HepG2 (cell line): ENCODE results near the gene GKN1. TPM values are rescaled to one million over a fixed set of nuclear protein-coding genes. Genes with fewer than 3 reads are reported as not detected.

ENCODE experiments used
- FOSL1 ChIP-seq: sonication (generic); formaldehyde crosslinking; IDR thresholded peaks from 2 replicates; pipeline ENCODE4 v1.9.0; 2021; ENCODE audit warnings: missing genetic modification reagents, borderline replicate concordance
- FOXA3 ChIP-seq: IDR thresholded peaks from 2 replicates; pipeline ENCODE4 v1.6.1; 2016; ENCODE audit warnings: missing genetic modification reagents, missing compliant biosample characterization
- HIVEP1 ChIP-seq: sonication (generic); formaldehyde crosslinking; IDR thresholded peaks from 2 replicates; pipeline ENCODE4 v1.4.0; 2020; ENCODE audit warnings: mild to moderate bottlenecking, missing genetic modification reagents
- KLF16 ChIP-seq, 2 experiments: sonication (generic) in 1 of 2; formaldehyde crosslinking in 1 of 2; IDR thresholded peaks; 2 replicates each; pipeline versions ENCODE4 v1.6.1 to v1.8.0; 2016 to 2023; ENCODE audit warnings: missing genetic modification reagents in 2 of 2, missing compliant biosample characterization in 1 of 2
- MAF1 ChIP-seq: sonication (generic); formaldehyde crosslinking; IDR thresholded peaks from 2 replicates; pipeline ENCODE4 v1.5.0; 2020; ENCODE audit warnings: missing genetic modification reagents, borderline replicate concordance
- NR2C2 ChIP-seq: sonication (generic); formaldehyde crosslinking; IDR thresholded peaks from 2 replicates; pipeline ENCODE4 v1.4.0; 2020; ENCODE audit warnings: missing genetic modification reagents, mild to moderate bottlenecking, moderate library complexity, borderline replicate concordance
- PHF8 ChIP-seq: sonication (generic); formaldehyde crosslinking; IDR thresholded peaks from 2 replicates; pipeline ENCODE4 v1.5.0; 2020; ENCODE audit warnings: missing genetic modification reagents
- PRPF4 ChIP-seq: fragments of 200-400 bp; formaldehyde crosslinking; IDR thresholded peaks from 2 replicates; pipeline ENCODE4 v1.6.1; 2016; ENCODE audit warnings: low read length, low read depth; ENCODE audit not compliant: poor library complexity, severe bottlenecking
- RBAK ChIP-seq: sonication (generic); formaldehyde crosslinking; IDR thresholded peaks from 2 replicates; pipeline ENCODE4 v1.5.1; 2020; ENCODE audit warnings: mild to moderate bottlenecking, missing genetic modification reagents
- SIX4 ChIP-seq: sonication (generic); formaldehyde crosslinking; IDR thresholded peaks from 2 replicates; pipeline ENCODE4 v1.4.0; 2020; ENCODE audit warnings: missing genetic modification reagents
- SOX6 ChIP-seq, 2 experiments: fragments of 450-650 bp in 1 of 2; sonication (generic) in 1 of 2; formaldehyde crosslinking in 1 of 2; IDR thresholded peaks; 2 replicates each; pipeline versions ENCODE4 v1.4.0 to v1.6.1; 2017 to 2020; ENCODE audit warnings: antibody characterized with exemption in 1 of 2, mild to moderate bottlenecking in 1 of 2, missing genetic modification reagents in 1 of 2
- YY1 ChIP-seq: IDR thresholded peaks from 2 replicates; pipeline ENCODE4 v1.6.1; 2011; ENCODE audit warnings: low read length, low read depth, moderate library complexity, mild to moderate bottlenecking; ENCODE audit not compliant: insufficient read depth, insufficient replicate concordance
- ZNF160 ChIP-seq: sonication (generic); formaldehyde crosslinking; IDR thresholded peaks from 2 replicates; pipeline ENCODE4 v1.8.0; 2022; ENCODE audit warnings: mild to moderate bottlenecking, inconsistent platforms, missing genetic modification reagents
- ZNF589 ChIP-seq: sonication (generic); formaldehyde crosslinking; conservative IDR thresholded peaks from 2 replicates; pipeline ENCODE4 v1.8.0; 2022; ENCODE audit warnings: mild to moderate bottlenecking, moderate library complexity, missing genetic modification reagents
- ZNF746 ChIP-seq: sonication (generic); formaldehyde crosslinking; IDR thresholded peaks from 2 replicates; pipeline ENCODE4 v1.8.0; 2022; ENCODE audit warnings: mild to moderate bottlenecking, missing genetic modification reagents
- polyA plus RNA-seq, 8 experiments: library from polyadenylated mRNA; depleted of rRNA in 3 of 8; stranded (reverse) in 7 of 8; unstranded in 1 of 8; fragments of >200 nt; fragmentation: Illumina TruSeq in 4 of 8; extraction: Trizol in 4 of 8; gene quantifications; 2 replicates each; pipeline versions ENCODE4 v1.2.1 to v1.2.3, GENCODE V29; 2011 to 2016; ENCODE audit warnings: low read depth in 4 of 8, missing spikeins in 1 of 8, mixed read lengths in 1 of 8; ENCODE audit not compliant: insufficient read depth in 1 of 8
- total RNA-seq, 5 experiments: library from RNA; depleted of rRNA; stranded (reverse); fragments of >200 nt; fragmentation: Illumina TruSeq; extraction: Trizol; gene quantifications; 2 replicates each; pipeline ENCODE4 v1.2.3, GENCODE V29; 2016; ENCODE audit warnings: low read depth in 1 of 5
- TF ChIP-seq, protein P1 (sequence below): sonication (generic); formaldehyde crosslinking; IDR thresholded peaks from 2 replicates; pipeline ENCODE4 v1.5.1; 2020; ENCODE audit warnings: mild to moderate bottlenecking, missing genetic modification reagents, borderline replicate concordance
- TF ChIP-seq, protein P2 (sequence below): sonication (generic); formaldehyde crosslinking; conservative IDR thresholded peaks from 2 replicates; pipeline ENCODE4 v1.8.0; 2022; ENCODE audit warnings: mild to moderate bottlenecking, moderate library complexity, missing genetic modification reagents
- TF ChIP-seq, protein P3 (sequence below): IDR thresholded peaks from 2 replicates; pipeline ENCODE4 v1.6.1; 2018; ENCODE audit warnings: missing genetic modification reagents, mild to moderate bottlenecking, missing compliant biosample characterization
- TF ChIP-seq, protein P4 (sequence below): sonication (generic); formaldehyde crosslinking; IDR thresholded peaks from 2 replicates; pipeline ENCODE4 v1.4.0; 2020; ENCODE audit warnings: missing genetic modification reagents
- TF ChIP-seq, protein P5 (sequence below): sonication (generic); formaldehyde crosslinking; IDR thresholded peaks from 2 replicates; pipeline ENCODE4 v1.4.0; 2020; ENCODE audit warnings: mild to moderate bottlenecking, missing genetic modification reagents
- TF ChIP-seq, protein P6 (sequence below): sonication (generic); formaldehyde crosslinking; IDR thresholded peaks from 2 replicates; pipeline ENCODE4 v1.4.0; 2020; ENCODE audit warnings: missing genetic modification reagents

Gene GKN1
- total and polyA plus RNA-seq, 2 of the 13 experiments (the other 11 are each of a cell fraction or from before 2014, with no cell fraction given), result not detected

DNA sequence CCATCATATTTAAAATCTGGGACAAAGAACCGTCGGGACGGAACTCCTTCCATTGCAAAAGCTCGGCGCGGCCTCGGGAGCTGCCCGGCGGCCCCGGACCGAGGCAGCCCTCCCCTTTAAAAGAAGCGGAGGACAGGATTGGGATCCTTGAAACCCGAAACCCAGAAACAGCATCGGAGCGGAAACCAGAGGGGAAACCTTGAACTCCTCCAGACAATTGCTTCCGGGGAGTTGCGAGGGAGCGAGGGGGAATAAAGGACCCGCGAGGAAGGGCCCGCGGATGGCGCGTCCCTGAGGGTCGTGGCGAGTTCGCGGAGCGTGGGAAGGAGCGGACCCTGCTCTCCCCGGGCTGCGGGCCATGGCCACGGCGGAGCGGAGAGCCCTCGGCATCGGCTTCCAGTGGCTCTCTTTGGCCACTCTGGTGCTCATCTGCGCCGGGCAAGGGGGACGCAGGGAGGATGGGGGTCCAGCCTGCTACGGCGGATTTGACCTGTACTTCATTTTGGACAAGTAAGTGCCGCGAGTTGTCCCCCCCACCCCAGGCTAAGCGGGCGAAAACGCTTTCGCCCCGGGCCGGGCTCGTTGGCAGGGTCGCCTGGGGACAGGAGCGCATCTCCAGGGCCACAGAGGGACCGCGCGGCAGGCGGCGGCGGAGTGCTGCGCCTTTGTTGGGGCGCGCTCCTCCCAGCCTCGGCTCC is 38.9 kb downstream of the GKN1 start, which contains the start of gene ANTXR1 (continued):
- TF ChIP-seq, protein P1, sequence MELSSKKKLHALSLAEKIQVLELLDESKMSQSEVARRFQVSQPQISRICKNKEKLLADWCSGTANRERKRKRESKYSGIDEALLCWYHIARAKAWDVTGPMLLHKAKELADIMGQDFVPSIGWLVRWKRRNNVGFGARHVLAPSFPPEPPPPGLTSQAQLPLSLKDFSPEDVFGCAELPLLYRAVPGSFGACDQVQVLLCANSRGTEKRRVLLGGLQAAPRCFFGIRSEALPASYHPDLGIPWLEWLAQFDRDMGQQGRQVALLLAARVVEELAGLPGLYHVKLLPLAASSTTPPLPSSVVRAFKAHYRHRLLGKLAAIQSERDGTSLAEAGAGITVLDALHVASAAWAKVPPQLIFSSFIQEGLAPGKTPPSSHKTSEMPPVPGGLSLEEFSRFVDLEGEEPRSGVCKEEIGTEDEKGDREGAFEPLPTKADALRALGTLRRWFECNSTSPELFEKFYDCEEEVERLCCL (CRISPR knock-in tag), result 0 out of 2 replicates have a peak, but pooled peaks have one; percentile 21
- TF ChIP-seq MAF1 (CRISPR knock-in tag) (no peak), PRPF4 (no peak), FOSL1 (CRISPR knock-in tag) (no peak), HIVEP1 (peak; percentile 65; the same call in 1 of the 2 replicates), YY1 (peak; percentile 7), ZNF746 (no peak), SOX6 (IDR thresholded peaks at IDR 0.05) (no peak), SOX6 (CRISPR knock-in tag; IDR thresholded peaks at IDR 0.05) (peak; percentile 48; the same call in 1 of the 2 replicates), FOXA3 (no peak), ZNF160 (CRISPR knock-in tag) (0 out of 2 replicates have a peak, but pooled peaks have one; percentile 46), ZNF589 (CRISPR knock-in tag) (no peak), RBAK (no peak), KLF16 (CRISPR knock-in tag; IDR thresholded peaks at IDR 0.05) (peak in 1 of 2 experiments; percentile 20; a peak in 1 of 4 replicates), PHF8 (peak; percentile 67; the same call in 1 of the 2 replicates), NR2C2 (CRISPR knock-in tag) (peak; percentile 98), SIX4 (CRISPR knock-in tag) (peak; percentile 83; the same call in 1 of the 2 replicates)
- TF ChIP-seq, protein P2, sequence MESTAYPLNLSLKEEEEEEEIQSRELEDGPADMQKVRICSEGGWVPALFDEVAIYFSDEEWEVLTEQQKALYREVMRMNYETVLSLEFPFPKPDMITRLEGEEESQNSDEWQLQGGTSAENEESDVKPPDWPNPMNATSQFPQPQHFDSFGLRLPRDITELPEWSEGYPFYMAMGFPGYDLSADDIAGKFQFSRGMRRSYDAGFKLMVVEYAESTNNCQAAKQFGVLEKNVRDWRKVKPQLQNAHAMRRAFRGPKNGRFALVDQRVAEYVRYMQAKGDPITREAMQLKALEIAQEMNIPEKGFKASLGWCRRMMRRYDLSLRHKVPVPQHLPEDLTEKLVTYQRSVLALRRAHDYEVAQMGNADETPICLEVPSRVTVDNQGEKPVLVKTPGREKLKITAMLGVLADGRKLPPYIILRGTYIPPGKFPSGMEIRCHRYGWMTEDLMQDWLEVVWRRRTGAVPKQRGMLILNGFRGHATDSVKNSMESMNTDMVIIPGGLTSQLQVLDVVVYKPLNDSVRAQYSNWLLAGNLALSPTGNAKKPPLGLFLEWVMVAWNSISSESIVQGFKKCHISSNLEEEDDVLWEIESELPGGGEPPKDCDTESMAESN (CRISPR knock-in tag), result 0 out of 2 replicates have a peak, but pooled peaks have one; percentile 19
- TF ChIP-seq, protein P3, sequence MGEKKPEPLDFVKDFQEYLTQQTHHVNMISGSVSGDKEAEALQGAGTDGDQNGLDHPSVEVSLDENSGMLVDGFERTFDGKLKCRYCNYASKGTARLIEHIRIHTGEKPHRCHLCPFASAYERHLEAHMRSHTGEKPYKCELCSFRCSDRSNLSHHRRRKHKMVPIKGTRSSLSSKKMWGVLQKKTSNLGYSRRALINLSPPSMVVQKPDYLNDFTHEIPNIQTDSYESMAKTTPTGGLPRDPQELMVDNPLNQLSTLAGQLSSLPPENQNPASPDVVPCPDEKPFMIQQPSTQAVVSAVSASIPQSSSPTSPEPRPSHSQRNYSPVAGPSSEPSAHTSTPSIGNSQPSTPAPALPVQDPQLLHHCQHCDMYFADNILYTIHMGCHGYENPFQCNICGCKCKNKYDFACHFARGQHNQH (CRISPR knock-in tag), result peak; percentile 26; the same call in 1 of the 2 replicates
- TF ChIP-seq, protein P4, sequence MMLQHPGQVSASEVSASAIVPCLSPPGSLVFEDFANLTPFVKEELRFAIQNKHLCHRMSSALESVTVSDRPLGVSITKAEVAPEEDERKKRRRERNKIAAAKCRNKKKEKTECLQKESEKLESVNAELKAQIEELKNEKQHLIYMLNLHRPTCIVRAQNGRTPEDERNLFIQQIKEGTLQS (CRISPR knock-in tag), result no peak
- TF ChIP-seq, protein P5, sequence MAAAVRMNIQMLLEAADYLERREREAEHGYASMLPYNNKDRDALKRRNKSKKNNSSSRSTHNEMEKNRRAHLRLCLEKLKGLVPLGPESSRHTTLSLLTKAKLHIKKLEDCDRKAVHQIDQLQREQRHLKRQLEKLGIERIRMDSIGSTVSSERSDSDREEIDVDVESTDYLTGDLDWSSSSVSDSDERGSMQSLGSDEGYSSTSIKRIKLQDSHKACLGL (CRISPR knock-in tag), result peak; percentile 62; the same call in 1 of the 2 replicates
- TF ChIP-seq, protein P6, sequence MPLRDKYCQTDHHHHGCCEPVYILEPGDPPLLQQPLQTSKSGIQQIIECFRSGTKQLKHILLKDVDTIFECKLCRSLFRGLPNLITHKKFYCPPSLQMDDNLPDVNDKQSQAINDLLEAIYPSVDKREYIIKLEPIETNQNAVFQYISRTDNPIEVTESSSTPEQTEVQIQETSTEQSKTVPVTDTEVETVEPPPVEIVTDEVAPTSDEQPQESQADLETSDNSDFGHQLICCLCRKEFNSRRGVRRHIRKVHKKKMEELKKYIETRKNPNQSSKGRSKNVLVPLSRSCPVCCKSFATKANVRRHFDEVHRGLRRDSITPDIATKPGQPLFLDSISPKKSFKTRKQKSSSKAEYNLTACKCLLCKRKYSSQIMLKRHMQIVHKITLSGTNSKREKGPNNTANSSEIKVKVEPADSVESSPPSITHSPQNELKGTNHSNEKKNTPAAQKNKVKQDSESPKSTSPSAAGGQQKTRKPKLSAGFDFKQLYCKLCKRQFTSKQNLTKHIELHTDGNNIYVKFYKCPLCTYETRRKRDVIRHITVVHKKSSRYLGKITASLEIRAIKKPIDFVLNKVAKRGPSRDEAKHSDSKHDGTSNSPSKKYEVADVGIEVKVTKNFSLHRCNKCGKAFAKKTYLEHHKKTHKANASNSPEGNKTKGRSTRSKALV (CRISPR knock-in tag), result peak; percentile 100
